Activated T-cell treated with anti-CD3 and anti-CD28 coated beads, Interleukin-2, amount 50 U/mL, for 24 hours (primary cell): Measurements from ENCODE around the gene CILP2.

ENCODE experiments used
- DNase-seq: peaks from one replicate; pipeline ENCODE4 v3.0.0-alpha.2; 2020
- H3K27ac Mint-ChIP-seq: 2 replicates; pipeline ENCODE4 v1.8.0; 2020; ENCODE audit warnings: mild to moderate bottlenecking, mixed read lengths
- H3K27me3 Mint-ChIP-seq: 2 replicates; pipeline ENCODE4 v1.8.0; 2020; ENCODE audit warnings: mixed read lengths
- H3K36me3 Mint-ChIP-seq: 2 replicates; pipeline ENCODE4 v1.8.0; 2020; ENCODE audit warnings: low read depth, mixed read lengths
- H3K4me1 Mint-ChIP-seq: 2 replicates; pipeline ENCODE4 v1.8.0; 2020; ENCODE audit warnings: low read depth, mixed read lengths
- H3K4me3 Mint-ChIP-seq: 2 replicates; pipeline ENCODE4 v1.8.0; 2020; ENCODE audit warnings: mild to moderate bottlenecking, moderate library complexity, mixed read lengths
- H3K9me3 Mint-ChIP-seq: 2 replicates; pipeline ENCODE4 v1.8.0; 2020; ENCODE audit warnings: mixed read lengths

CILP2 gene

DNA sequence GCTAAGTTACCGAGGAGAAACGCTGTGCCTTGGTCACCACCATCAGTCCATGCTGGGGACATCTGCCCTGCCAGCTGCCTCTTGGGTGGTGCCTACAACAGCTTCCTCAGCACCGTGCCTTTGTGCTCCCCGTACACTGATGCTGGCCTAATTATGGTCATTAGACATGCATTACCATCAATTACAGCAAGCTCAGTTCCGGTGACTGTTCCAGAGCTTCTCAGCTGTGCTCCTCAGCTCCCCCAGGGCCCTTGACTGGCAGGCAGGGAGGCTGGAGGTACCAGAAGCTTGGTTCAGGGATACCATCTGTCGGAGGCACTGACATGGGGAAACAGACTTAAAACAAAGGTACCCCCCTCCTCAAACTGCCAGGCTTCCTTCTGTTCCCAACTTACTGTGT, 40.2 kb downstream of the CILP2 start:
- H3K9me3 Mint-ChIP-seq: no peaks in the 10 kb centered on the region
- H3K27me3 Mint-ChIP-seq: no peaks in the 10 kb centered on the region
- peaks cover 13% of the 10 kb centered on the region for H3K36me3 Mint-ChIP-seq
- no peak overlapping the region for H3K4me3 Mint-ChIP-seq
- H3K27ac Mint-ChIP-seq: no peak overlapping the region
- DNase-seq: no peak
- H3K4me1 Mint-ChIP-seq: peaks cover 15% of the 10 kb centered on the region

DNA sequence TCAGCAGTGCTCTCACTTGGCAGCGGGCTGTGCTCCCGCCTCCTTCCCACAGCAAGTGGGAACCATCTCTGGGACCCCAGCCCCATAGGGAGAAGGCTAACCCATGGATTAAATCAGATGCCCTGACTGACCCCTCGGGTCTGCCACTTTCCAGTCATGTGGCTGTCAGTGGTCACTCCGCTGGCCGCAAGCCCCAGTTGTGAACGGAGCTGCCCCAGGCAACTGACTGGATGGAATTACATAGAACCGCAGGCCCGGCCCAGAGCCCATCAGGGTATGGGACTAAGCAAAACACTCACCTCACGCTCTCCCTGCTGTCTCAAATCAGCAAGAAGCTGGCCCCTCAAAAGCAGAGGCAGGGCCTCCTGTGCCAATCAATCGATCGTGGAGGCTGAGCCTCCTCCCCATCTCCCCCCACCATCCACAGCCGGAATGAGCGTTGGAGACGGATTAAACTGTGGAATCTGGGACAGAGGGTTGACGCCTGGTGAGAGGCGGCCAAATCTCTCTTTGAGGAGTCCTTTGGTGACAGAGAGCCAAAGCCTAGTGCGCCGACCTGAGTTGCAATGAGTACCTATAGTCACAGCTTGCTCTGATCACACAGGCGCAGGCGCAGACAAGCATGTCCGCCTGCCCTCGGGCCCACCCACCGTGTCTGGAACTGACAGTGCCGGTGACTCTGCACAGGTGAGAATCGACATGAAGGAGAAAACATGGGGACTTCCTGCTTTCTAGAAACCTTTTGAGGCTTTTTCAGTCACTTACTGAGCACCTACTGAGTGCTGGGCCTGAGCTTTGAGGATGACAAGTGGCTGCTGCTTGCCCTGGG, 41.7 kb downstream of the CILP2 start:
- no peaks in the 10 kb centered on the region for H3K9me3 Mint-ChIP-seq
- H3K36me3 Mint-ChIP-seq: peaks cover 16% of the 10 kb centered on the region
- peaks cover 15% of the 10 kb centered on the region for H3K4me1 Mint-ChIP-seq
- H3K4me3 Mint-ChIP-seq: no peak overlapping the region
- H3K27me3 Mint-ChIP-seq: no peaks in the 10 kb centered on the region
- peak overlapping the region; percentile 10 for H3K27ac Mint-ChIP-seq
- no peak for DNase-seq

DNA sequence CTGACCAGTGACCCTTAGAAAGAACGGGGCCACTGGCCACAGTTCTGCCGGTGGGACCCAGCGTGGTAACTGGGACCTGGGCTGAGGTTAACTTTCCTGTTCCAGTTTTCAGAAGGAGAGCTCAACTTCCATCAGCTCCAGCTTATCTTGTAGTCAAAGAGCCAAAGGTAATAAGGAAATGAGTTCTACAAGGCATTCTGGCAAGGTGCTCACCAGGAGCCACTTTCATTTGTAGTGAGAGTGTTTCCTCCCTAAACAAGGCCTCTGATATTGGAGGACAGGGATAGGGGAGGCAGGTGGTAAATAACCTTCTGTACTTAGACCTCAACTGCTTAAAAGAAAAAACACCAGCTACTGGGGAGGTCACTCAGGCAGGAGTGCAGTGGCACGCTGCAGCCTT, 42.4 kb downstream of the CILP2 start:
- DNase-seq: no peak
- Mint-ChIP-seq H3K4me1 (peaks cover 15% of the 10 kb centered on the region), H3K9me3 (no peaks in the 10 kb centered on the region), H3K4me3 (no peak overlapping the region), H3K36me3 (peaks cover 19% of the 10 kb centered on the region), H3K27me3 (no peaks in the 10 kb centered on the region), H3K27ac (peak overlapping the region; percentile 10)

DNA sequence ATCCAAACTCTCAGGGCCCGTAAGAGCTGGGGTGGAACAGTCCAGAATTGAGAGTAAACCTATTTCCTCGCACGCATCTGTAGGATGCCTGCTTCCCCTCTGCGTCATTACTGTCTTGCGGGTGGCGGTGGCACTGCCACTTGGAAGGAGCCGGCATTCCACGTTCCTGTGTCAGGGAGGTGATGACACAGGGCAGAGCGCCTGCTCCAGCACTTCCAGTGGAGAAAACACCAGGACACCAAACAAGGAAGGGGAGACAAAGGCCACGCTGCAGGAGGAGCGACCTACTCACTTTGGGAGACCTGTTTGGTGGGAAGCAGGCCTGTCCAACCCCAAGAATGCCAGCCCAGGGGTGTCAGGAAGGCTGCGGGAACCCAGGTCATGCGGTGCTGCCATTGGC, 43.3 kb downstream of the CILP2 start:
- Mint-ChIP-seq H3K27ac (peak overlapping the region; percentile 73), H3K4me3 (no peak overlapping the region), H3K4me1 (peaks cover 17% of the 10 kb centered on the region), H3K9me3 (no peaks in the 10 kb centered on the region), H3K27me3 (no peaks in the 10 kb centered on the region), H3K36me3 (peaks cover 25% of the 10 kb centered on the region)
- DNase-seq: no peak

DNA sequence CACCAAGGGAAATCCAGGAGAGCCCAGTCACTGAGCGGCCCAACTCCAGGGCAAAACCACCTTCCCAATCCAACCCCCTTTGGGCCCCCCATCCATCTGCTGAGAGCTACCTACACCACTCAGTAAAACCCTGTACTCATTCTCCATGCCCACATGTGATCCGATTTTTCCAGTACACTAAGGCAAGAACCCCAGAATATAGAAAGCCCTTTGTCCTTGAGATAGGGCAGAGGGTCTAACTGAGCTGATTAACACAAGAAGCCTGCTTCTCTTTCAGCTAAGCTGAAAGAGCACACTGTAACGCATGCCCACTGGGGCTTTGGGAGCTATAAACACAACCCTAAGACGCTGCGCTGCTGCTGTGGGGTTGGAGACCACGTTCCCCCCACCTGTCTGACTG, 44.4 kb downstream of the CILP2 start:
- Mint-ChIP-seq H3K4me1 (peaks cover 17% of the 10 kb centered on the region), H3K4me3 (no peak overlapping the region), H3K27me3 (no peaks in the 10 kb centered on the region), H3K27ac (peak overlapping the region; percentile 69), H3K36me3 (peaks cover 25% of the 10 kb centered on the region), H3K9me3 (no peaks in the 10 kb centered on the region)
- no peak for DNase-seq

DNA sequence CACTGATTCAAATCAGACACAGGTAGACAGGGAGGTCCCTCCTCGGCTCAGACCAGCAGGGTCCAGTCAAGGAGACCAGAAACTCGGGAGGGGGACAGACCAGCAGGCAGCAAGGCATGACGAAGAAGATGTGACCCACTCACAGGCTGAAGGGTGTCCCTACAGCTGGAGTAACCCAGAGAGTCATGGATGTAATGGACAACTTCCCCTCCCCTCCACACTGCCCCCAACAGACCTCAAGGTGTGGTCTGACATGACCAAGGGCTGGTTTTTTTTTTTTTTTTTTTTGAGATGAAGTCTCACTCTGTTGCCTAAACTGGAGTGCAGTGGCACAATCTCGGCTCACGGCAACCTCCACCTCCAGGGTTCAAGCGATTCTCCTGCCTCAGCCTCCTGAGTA, 46.3 kb downstream of the CILP2 start:
- H3K4me1 Mint-ChIP-seq: peaks cover 33% of the 10 kb centered on the region
- no peak overlapping the region for H3K27ac Mint-ChIP-seq

DNA sequence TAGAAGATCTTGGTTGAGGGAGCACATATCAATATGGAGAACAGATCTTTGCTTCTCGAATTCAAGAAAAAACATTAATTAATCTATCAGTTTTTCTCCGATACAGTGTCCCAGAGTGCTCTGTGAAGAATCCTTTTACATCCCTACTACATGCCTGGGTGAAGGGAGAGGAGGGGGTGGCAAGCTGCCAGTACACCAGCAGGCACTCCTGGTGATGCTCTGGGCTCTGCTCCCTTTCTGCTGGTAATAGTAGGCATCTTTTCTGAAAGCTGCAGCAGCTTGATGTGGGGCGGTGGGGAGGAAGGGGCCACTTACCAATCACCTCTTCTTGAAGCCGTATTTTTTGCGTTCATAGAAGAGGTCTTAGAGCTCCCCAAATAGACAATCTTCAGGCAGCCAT, 49.7 kb downstream of the CILP2 start:
- H3K27me3 Mint-ChIP-seq: no peaks in the 10 kb centered on the region

More for the DNA sequence above, 46.3 kb downstream of the CILP2 start:
- no peaks in the 10 kb centered on the region for H3K9me3 Mint-ChIP-seq
- DNase-seq: no peak
- no peak overlapping the region for H3K4me3 Mint-ChIP-seq
- no peaks in the 10 kb centered on the region for H3K27me3 Mint-ChIP-seq
- H3K36me3 Mint-ChIP-seq: peaks cover 35% of the 10 kb centered on the region

DNA sequence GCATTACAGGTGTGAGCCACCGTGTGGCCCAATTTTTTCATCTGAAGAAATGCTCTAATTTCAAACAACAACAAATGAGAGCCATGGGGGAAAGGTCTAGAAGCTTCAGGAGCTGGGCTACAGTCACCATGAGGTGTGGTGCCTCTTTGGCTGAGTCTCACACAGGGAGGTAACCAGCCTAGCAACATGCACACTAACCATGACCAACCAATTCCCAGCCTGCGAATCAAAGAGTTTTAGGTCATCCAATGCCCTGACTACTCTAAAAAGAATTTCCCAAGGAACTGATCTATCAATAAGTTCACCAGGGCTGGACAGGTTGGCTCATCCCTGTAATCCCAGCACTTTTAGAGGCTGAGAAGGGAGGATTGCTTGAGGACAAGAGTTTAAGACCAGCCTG, 50.5 kb downstream of the CILP2 start:
- H3K27ac Mint-ChIP-seq: peak overlapping the region; percentile 87
- H3K4me1 Mint-ChIP-seq: peaks cover 57% of the 10 kb centered on the region
- no peaks in the 10 kb centered on the region for H3K27me3 Mint-ChIP-seq
- H3K9me3 Mint-ChIP-seq: no peaks in the 10 kb centered on the region
- H3K36me3 Mint-ChIP-seq: peaks cover 54% of the 10 kb centered on the region
- DNase-seq: no peak
- no peak overlapping the region for H3K4me3 Mint-ChIP-seq

More for the DNA sequence above, 49.7 kb downstream of the CILP2 start:
- Mint-ChIP-seq H3K4me3 (no peak overlapping the region), H3K27ac (peak overlapping the region; percentile 87), H3K9me3 (no peaks in the 10 kb centered on the region), H3K36me3 (peaks cover 48% of the 10 kb centered on the region), H3K4me1 (peaks cover 49% of the 10 kb centered on the region)
- DNase-seq: no peak

DNA sequence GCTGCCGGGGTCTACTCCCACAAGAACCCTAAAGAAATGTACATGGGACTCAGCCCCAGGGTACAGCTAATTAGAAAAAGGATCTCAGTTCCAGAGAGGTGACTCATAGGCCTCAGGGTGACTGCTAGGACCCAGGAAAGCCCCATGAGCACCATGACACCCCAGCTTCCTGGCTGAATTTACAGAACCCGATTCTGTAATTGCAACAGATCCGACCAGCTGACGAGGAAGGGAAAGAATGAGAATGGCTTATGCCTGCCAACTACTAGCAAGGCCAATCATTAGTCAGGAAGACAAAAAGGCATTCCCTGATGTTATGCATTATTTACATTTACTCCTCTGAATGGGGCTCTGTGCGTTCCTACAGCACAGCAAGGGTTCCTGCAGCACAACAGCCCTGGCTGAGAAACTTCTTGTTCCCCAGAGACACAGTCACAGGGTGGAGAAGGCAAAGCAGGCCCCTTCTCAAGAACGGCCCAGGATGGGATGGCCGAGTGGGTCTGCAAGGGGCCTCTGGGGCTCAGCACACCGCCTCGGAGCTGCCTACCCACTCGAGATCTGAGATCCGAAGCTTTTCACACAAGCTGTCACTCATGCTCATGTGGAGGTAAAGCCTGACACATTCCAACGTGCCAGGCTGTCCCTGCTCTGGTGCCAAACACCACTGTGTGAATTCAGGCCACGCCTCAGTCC, 53.2 kb downstream of the CILP2 start:
- peak overlapping the region; percentile 87 for H3K27ac Mint-ChIP-seq
- peak; percentile 65 for DNase-seq
- peaks cover 73% of the 10 kb centered on the region for H3K4me1 Mint-ChIP-seq
- H3K36me3 Mint-ChIP-seq: peaks cover 59% of the 10 kb centered on the region
- H3K9me3 Mint-ChIP-seq: no peaks in the 10 kb centered on the region
- H3K27me3 Mint-ChIP-seq: no peaks in the 10 kb centered on the region
- H3K4me3 Mint-ChIP-seq: peak overlapping the region; percentile 64

DNA sequence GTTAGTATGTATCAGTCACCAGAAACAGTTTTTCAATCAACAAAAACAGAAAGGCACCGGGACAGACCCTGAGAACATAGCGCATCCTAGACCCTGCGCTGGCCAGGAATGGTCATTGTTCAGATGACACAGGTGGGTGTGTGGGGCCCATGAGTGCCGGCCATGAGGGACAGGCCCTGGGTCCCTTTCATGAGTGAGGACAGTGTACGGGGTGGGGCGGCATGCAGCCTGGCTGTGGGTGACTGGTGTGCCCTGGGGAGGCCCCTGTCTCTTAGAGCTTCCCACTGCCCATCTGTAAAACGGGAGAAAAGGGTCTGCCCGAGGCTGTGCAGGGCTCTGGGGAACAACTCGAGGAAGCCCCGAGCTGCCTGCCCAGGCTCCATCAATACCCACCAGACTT, 54.6 kb downstream of the CILP2 start:
- Mint-ChIP-seq H3K27ac (peak overlapping the region; percentile 82), H3K4me3 (no peak overlapping the region), H3K27me3 (no peaks in the 10 kb centered on the region), H3K36me3 (peaks cover 67% of the 10 kb centered on the region), H3K9me3 (no peaks in the 10 kb centered on the region), H3K4me1 (peaks cover 81% of the 10 kb centered on the region)
- no peak for DNase-seq

DNA sequence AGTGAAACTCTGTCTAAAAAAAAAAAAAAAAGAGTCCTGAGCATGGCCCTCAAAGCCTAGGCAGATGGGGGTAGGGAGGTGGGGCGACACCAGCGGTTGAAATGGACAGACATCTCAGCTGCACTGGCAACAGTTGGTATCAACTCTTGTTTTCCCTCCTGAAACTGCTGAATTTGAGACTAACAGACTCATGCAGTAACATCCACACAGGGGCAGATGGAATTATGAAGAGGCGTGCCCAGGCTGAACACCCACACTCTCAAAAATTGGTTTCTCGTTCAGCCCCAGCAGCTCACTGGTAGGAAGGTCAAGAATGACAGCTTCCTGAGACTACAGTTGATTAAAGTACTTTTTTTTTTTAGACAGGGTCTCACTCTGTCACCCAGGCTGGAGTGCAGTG, 56.3 kb downstream of the CILP2 start:
- H3K27me3 Mint-ChIP-seq: no peaks in the 10 kb centered on the region
- no peak for DNase-seq
- H3K27ac Mint-ChIP-seq: peak overlapping the region; percentile 47
- no peaks in the 10 kb centered on the region for H3K9me3 Mint-ChIP-seq
- no peak overlapping the region for H3K4me3 Mint-ChIP-seq
- peaks cover 59% of the 10 kb centered on the region for H3K36me3 Mint-ChIP-seq
- H3K4me1 Mint-ChIP-seq: peaks cover 82% of the 10 kb centered on the region

DNA sequence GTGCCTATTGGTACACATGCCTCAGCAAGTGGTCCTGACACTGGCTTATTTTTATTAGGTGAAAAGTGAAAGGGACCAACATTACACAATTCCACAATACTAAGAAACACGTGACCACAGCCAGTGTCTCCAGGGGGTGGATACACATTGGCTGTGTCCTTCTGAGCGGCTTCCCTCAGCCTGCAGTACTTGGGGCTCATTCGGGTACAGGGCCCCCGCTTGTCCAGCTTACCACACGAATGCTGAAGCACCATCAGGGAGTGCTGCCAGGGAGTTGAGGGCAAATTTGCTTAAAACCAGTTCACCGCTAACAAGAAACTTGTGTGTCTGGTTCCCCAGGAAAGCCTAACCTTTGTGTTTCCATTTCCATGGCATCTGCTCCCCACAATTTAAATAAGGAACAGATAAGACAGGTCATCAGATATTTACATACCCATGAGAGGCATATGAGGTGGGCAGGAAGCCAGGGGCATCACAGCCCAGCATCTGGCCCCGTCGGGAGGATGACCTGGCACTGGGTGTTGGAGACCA, 57.2 kb downstream of the CILP2 start:
- Mint-ChIP-seq H3K36me3 (peaks cover 57% of the 10 kb centered on the region), H3K4me1 (peaks cover 81% of the 10 kb centered on the region), H3K4me3 (no peak overlapping the region), H3K27ac (peak overlapping the region; percentile 68), H3K27me3 (no peaks in the 10 kb centered on the region), H3K9me3 (no peaks in the 10 kb centered on the region)
- DNase-seq: no peak
